ENCODE results near the gene CAP2.
"Not testable (repeated sequence)": the region's sequence is repeated elsewhere in the genome, so short reads cannot be mapped to it uniquely, and the experiment has no call there.

The CAP2 gene

DNA sequence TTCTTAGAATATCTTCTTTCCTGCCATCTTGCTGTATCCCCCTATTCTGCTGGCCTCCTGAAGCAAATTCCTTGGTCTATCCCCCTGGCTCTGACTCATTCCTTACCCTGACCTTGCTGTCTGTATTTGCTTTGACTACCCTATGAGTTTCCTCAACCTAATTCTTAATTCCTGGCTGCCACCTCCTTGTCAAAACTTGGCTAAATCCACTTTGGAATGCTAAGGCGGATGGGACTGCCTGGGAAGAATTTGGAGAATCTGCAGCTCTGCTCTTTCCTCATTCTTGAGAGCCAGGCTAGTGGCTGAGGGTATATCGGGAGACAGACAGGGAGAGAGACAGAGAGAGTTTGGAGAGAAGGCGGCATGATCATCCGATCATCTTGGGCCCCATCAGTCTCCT, 24.4 kb downstream of the CAP2 start:
- H3K27ac Mint-ChIP-seq = no peak overlapping the region
- H3K36me3 Mint-ChIP-seq = no peaks in the 10 kb centered on the region
- H3K9me3 Mint-ChIP-seq = no peaks in the 10 kb centered on the region
- ATAC-seq = no peak
- H3K4me1 Mint-ChIP-seq = no peaks in the 10 kb centered on the region
- H3K27me3 Mint-ChIP-seq = peaks cover 18% of the 10 kb centered on the region
- no peak overlapping the region for H3K4me3 Mint-ChIP-seq

DNA sequence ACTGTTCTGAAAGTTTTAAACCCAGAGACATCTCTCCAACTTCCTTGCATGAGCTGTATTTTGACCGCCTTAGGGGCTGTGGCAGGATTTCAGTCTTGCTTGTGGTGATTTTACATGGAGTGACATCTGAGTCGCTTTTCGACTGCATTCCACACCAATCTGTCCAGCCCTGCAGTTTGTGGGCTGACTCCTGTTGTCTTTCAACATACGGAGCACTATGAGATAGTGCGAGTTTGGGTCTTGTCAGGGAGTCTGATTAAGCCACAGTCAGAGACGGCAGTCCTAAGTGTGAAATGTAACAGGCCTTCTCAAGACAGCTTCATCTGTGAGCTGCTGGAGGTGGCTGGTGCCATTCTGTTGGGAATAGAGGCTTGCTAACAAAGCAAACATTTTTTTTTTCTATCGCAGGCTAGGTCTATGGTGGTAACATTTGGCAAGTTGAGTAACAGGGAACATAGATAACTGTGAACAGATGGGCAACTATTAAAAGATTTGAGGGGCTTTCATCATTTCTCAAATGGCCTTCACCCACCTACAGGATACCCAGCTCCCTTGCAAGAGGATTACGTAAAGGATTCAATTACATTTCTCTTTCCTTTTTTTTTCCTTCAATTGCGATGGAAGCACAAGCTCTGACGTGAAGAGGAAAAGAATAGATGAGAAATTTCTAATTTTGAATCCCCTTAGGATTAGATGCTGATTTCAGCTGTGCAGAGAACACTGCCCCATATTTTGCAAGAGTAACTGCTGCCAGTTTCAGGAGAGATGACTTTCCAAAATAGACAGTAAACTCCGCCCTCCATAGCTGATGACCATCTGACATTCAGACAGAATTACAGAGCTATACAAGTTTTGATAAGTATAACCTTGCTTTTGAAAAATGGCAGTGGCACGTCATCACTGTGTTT, 25.1 kb downstream of the CAP2 start:
- Mint-ChIP-seq H3K4me1 (no peaks in the 10 kb centered on the region), H3K4me3 (no peak overlapping the region), H3K9me3 (no peaks in the 10 kb centered on the region), H3K27me3 (peaks cover 18% of the 10 kb centered on the region), H3K27ac (no peak overlapping the region), H3K36me3 (no peaks in the 10 kb centered on the region)
- ATAC-seq = no peak

DNA sequence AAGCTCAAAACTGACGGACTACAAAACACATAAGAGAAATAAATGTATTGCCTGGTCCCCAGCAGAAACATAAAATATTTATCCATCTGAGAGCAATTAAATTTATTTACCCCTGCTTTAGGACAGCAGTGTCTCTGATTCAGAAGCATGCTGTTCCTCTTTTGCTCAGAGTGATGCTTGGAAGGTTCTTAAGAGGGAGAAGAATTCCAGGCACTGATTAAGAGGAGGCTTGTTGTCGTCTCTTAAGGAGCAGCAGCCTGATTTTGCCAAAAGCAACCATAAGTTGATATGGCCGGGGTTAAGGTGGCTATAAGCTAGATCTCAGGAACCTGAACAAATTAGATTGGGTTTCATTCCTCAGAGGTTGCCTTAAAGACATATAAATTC, 25.8 kb downstream of the CAP2 start:
- Mint-ChIP-seq H3K27ac (no peak overlapping the region), H3K4me1 (no peaks in the 10 kb centered on the region), H3K36me3 (no peaks in the 10 kb centered on the region), H3K27me3 (peaks cover 18% of the 10 kb centered on the region), H3K4me3 (no peak overlapping the region), H3K9me3 (no peaks in the 10 kb centered on the region)
- no peak for ATAC-seq

DNA sequence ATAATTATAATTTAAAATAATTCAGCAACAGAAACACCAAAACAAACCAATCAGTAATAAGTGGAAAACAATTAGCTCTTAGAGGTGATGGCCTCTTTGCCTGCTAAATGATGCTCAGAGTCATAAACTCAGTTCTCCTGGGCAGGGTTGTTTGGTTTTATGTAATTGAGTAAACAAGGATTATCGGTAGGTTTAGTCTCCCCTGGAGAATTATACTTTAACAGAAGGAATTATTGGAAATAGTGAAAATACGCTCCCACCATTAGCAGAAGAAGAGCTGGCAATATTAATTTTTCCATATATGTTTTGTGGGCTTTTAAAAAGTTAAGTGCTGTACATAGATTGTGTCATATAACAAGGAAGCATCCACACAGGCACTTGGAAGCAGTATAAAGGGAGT, 27.0 kb downstream of the CAP2 start:
- Mint-ChIP-seq H3K4me1 (no peaks in the 10 kb centered on the region), H3K4me3 (no peak overlapping the region), H3K9me3 (no peaks in the 10 kb centered on the region), H3K27me3 (peaks cover 18% of the 10 kb centered on the region), H3K27ac (no peak overlapping the region), H3K36me3 (no peaks in the 10 kb centered on the region)
- no peak for ATAC-seq

DNA sequence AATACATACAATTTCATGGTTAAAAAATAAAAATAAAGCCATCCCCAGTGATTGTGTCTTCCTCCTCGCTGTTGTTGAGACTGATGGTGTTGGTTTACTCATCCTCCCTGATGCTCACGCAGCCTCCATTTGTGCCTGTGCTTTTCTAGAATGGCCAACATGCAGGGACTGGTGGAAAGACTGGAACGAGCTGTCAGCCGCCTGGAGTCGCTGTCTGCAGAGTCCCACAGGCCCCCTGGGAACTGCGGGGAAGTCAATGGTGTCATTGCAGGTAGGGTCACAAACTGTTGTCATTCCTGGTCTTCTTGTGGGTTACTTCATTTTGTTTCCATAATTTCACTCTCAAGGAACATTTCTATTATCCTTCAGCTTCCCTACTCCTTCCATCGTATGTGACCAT, 28.0 kb downstream of the CAP2 start:
- H3K4me3 Mint-ChIP-seq = no peak overlapping the region
- no peaks in the 10 kb centered on the region for H3K36me3 Mint-ChIP-seq
- no peak overlapping the region for H3K27ac Mint-ChIP-seq
- no peak for ATAC-seq
- H3K9me3 Mint-ChIP-seq = no peaks in the 10 kb centered on the region
- H3K27me3 Mint-ChIP-seq = peaks cover 18% of the 10 kb centered on the region
- no peaks in the 10 kb centered on the region for H3K4me1 Mint-ChIP-seq

DNA sequence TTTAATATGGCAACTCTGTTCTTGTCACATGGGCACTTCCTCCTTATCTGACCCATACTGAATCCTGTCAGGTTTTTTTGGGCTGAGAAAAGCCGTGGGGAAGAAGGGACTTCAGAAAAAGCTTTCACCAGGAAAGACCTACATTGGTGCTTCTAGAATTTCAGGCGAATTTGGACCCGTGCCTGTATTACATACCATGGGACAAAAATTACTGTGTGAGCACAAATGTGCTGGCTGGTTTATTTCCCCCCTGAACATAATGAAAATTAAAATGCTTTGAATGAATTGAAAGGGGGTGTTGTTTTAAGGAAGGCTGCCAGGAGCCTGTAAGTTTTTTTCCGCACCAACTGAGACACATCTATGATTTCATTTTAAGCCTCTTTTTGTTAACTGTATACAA, 29.6 kb downstream of the CAP2 start:
- no peaks in the 10 kb centered on the region for H3K36me3 Mint-ChIP-seq
- H3K4me3 Mint-ChIP-seq = no peak overlapping the region
- H3K27ac Mint-ChIP-seq = no peak overlapping the region
- ATAC-seq = no peak
- H3K9me3 Mint-ChIP-seq = no peaks in the 10 kb centered on the region
- no peaks in the 10 kb centered on the region for H3K4me1 Mint-ChIP-seq
- peaks cover 11% of the 10 kb centered on the region for H3K27me3 Mint-ChIP-seq

DNA sequence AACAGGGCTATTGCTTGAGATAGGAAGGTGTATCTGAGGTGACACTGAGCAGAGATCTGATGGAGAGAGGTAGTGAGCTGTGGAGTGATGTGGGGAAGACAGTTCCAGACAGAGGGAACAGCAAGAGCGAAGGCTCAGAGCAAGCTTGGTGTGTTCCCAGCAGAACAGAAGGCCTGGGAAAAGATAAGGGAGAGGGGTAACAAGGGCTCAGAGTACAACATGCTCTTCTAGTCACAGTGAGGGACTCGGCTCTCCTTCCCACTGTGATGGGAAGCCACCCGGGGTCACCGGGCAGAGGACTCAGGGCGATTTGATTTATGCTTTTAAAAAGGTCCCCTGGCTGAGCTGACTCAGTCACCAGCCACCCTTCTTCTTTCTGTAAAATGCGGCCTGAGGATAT, 33.7 kb downstream of the CAP2 start:
- H3K4me1 Mint-ChIP-seq = no peaks in the 10 kb centered on the region
- H3K27ac Mint-ChIP-seq = no peak overlapping the region
- H3K36me3 Mint-ChIP-seq = no peaks in the 10 kb centered on the region
- no peak for ATAC-seq
- H3K4me3 Mint-ChIP-seq = no peak overlapping the region
- no peaks in the 10 kb centered on the region for H3K9me3 Mint-ChIP-seq
- H3K27me3 Mint-ChIP-seq = no peaks in the 10 kb centered on the region

DNA sequence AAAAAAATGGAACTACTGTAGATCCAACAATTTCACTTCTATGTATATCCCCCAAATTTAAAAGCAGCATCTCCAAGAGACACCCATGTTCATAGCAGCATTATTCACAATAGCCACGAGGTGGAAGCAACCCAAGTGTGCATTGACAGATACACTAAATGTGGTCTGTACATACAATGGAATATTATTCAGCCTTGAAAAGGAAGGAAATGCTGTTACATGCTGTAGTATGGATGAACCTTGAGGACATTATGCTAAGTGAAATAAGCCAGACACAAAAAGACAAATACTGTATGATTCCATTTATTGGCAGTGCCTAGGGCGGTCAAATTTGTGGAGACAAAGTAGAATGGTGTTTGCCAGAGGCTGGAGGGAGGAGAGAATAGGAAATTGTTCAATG, 34.2 kb downstream of the CAP2 start:
- Mint-ChIP-seq H3K36me3 (no peaks in the 10 kb centered on the region), H3K27me3 (no peaks in the 10 kb centered on the region), H3K4me3 (no peak overlapping the region), H3K4me1 (no peaks in the 10 kb centered on the region), H3K9me3 (no peaks in the 10 kb centered on the region), H3K27ac (no peak overlapping the region)
- ATAC-seq = no peak

DNA sequence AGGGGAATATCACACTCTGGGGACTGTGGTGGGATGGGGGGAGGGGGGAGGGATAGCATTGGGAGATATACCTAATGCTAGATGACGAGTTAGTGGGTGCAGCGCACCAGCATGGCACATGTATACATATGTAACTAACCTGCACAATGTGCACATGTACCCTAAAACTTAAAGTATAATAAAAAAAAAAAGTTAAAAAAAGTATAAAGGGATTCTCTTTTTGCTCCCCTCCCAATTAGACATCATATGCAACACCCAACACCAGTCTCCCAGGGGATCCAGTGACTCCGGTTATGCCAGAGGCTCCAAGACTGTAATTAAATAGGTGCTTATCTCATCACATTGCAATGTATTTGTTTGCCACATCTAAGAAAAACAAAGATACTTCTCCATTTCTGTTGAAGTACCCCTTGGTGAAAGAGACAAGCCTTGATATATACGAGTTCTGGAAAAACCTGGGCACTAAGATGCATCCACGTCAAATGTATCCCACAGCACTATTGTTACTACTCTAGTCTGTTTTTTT, 35.3 kb downstream of the CAP2 start:
- not testable (repeated sequence) for ATAC-seq, H3K27ac Mint-ChIP-seq, H3K4me1 Mint-ChIP-seq

DNA sequence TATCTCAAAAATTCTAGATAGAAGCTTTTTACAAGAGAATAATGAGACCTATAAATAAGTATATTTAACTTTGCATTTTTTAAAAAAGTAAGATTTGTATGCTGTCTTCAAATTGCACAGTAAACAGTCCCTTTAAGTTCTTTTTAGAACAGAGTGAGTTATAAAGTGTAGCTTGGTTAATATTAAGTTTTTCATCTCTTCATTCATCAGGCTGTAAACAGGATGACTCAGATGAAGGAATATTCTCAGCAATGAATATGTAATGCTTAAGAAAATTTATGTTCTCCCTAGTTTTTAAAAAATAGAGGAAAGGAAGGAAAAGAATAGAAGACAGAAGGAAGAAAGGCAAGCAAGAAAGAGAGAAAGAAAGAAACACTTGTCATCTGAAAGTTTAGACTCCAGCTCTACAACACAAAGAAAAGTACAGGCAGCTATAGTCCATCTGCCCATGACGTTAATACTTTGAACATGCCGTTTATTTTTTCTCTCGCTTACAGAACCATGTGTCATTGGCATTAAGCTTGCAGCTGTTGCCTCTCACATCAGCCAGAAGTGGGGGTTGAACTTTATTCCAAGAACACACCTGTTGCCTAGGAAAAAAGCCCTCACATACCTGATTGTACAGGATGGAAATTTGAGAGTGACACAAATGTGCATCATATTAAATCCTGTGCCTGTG, 36.1 kb downstream of the CAP2 start:
- no peak for ATAC-seq

More for the DNA sequence above, 35.3 kb downstream of the CAP2 start:
- H3K27me3 Mint-ChIP-seq, H3K9me3 Mint-ChIP-seq, H3K36me3 Mint-ChIP-seq, H3K4me3 Mint-ChIP-seq: not testable (repeated sequence)

DNA sequence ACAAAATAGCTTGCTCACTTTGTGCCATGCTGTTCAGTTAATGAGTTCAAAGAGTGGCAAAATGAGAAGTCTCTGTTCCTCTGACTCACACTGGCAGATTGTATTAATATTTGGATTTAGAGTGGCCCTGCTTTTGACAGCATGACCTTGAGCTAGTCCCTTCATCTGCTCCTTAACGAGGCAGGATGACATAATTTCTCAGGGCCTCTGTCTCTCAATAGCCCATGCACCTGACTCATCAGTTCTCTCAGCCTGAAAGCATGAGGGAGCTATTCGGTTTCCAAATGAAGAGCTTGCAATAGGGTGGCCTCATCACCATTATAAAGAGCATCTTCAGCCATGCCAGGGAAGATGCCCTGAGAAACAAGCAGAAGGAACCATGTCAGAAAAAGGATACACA, 38.2 kb downstream of the CAP2 start:
- H3K4me1 Mint-ChIP-seq = no peaks in the 10 kb centered on the region
- H3K27me3 Mint-ChIP-seq = no peaks in the 10 kb centered on the region
- H3K36me3 Mint-ChIP-seq = no peaks in the 10 kb centered on the region
- no peak overlapping the region for H3K27ac Mint-ChIP-seq
- H3K4me3 Mint-ChIP-seq = no peak overlapping the region
- no peak for ATAC-seq
- H3K9me3 Mint-ChIP-seq = no peaks in the 10 kb centered on the region

More for the DNA sequence above, 36.1 kb downstream of the CAP2 start:
- Mint-ChIP-seq H3K27ac (no peak overlapping the region), H3K36me3 (no peaks in the 10 kb centered on the region), H3K9me3 (no peaks in the 10 kb centered on the region), H3K4me3 (no peak overlapping the region), H3K4me1 (no peaks in the 10 kb centered on the region), H3K27me3 (no peaks in the 10 kb centered on the region)

DNA sequence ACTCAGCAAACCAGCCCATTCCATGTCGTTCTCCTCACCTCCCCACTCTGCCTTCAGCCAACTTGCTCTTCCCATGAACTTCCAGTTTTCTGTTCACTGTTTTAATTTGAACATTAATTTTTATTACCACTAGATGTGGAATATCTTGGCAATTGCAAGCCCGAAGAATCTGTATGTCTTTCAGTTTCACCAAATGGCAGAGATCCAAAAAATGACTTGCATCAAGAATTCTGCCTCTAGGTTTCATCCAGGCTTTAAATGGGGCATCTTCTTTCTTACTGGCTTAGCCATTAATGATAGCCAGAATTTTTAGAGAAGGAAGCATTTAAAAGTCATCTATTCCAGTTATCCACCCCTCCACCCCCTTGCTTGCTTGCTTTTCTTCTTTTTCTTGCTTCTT, 39.0 kb downstream of the CAP2 start:
- H3K27me3 Mint-ChIP-seq = peaks cover 6% of the 10 kb centered on the region
- peaks cover 3% of the 10 kb centered on the region for H3K9me3 Mint-ChIP-seq
- no peak for ATAC-seq
- H3K27ac Mint-ChIP-seq = no peak overlapping the region
- H3K4me3 Mint-ChIP-seq = no peak overlapping the region
- H3K4me1 Mint-ChIP-seq = no peaks in the 10 kb centered on the region
- no peaks in the 10 kb centered on the region for H3K36me3 Mint-ChIP-seq

DNA sequence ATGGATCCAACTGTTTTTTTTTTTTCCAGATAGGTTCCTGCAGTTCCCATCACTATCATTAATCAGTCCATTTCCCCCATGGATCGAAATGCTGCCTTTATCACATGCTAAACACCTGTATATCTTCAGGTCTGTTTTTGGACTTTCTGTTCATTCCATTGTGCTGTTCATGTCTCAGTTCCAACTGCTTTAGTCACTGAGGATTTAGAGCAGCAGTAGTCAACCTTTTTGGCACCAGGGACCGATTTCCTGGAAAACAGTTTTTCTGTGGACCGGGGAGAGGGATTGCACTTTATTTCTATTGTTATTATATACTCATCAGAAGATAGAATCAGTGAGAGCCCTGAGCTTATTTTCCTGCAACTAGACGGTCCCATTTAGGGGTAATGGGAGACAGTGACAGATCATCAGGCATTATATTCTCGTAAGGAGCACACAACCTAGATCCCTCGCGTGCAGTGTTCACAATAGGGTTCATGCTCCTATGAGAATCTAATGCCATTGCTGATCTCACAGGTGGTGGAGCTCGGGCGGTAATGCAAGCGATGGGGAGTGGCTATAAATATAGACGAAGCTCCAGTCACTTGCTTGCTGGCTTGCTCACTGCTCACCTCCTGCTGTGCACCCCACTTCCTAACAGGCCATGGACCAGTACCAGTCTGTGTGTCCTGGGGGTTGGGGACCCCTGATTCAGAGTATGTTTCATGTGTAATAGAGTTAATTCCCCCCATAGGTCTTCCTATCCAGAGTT, 46.0 kb downstream of the CAP2 start:
- no peaks in the 10 kb centered on the region for H3K4me1 Mint-ChIP-seq

DNA sequence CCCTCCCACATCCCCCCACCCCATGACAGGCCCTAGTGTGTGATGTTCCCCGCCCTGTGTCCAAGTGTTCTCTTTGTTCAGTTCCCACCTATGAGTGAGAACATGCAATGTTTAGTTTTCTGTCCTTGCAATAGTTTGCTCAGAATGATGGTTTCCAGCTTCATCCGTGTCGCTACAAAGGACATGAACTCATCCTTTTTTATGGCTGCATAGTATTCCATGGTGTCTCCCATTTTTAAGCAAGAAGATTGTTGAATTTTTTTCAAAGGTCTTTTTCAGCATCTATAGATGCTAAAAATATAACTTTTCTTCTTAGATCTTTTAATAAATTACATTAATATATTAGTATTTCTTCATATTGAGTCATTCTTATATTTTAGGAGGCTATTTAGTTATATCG, 47.4 kb downstream of the CAP2 start:
- H3K36me3 Mint-ChIP-seq, H3K9me3 Mint-ChIP-seq, H3K4me3 Mint-ChIP-seq, H3K4me1 Mint-ChIP-seq, H3K27ac Mint-ChIP-seq, H3K27me3 Mint-ChIP-seq, ATAC-seq: not testable (repeated sequence)

More for the DNA sequence above, 46.0 kb downstream of the CAP2 start:
- Mint-ChIP-seq H3K27ac (no peak overlapping the region), H3K36me3 (no peaks in the 10 kb centered on the region), H3K9me3 (peaks cover 3% of the 10 kb centered on the region), H3K27me3 (peaks cover 10% of the 10 kb centered on the region), H3K4me3 (no peak overlapping the region)
- ATAC-seq = no peak

DNA sequence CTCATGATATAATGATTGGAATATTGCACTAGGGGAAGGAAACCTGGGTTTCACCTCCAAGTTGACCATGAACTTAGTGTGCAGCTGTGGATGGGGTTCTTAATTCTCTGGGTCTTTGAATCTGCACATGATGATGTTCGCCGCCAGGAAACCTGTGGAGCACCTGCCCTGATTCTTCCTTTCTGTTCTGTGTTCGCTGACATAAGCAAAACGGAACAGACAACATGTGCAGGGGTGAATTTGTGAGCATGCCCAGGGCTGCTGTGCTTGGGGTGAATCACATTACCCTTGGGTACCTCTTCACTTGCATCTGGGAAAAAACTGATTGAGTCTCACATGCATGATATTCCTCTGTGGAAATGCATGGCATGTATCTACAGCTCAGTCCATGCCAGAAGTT, 48.8 kb downstream of the CAP2 start:
- Mint-ChIP-seq H3K4me1 (peaks cover 8% of the 10 kb centered on the region), H3K9me3 (peaks cover under 1% of the 10 kb centered on the region), H3K27me3 (peaks cover 6% of the 10 kb centered on the region), H3K4me3 (no peak overlapping the region), H3K36me3 (no peaks in the 10 kb centered on the region), H3K27ac (no peak overlapping the region)
- ATAC-seq = no peak

Measured in stimulated activated memory B cell treated with anti-CD40 and anti-IgM and Interleukin-4, amounts not matched to agents 10 μg/mL and 1 μg/mL and 100 μg/mL, for 72 hours (primary cell).